Measurements from ENCODE around the gene RSPH1.

DNA sequence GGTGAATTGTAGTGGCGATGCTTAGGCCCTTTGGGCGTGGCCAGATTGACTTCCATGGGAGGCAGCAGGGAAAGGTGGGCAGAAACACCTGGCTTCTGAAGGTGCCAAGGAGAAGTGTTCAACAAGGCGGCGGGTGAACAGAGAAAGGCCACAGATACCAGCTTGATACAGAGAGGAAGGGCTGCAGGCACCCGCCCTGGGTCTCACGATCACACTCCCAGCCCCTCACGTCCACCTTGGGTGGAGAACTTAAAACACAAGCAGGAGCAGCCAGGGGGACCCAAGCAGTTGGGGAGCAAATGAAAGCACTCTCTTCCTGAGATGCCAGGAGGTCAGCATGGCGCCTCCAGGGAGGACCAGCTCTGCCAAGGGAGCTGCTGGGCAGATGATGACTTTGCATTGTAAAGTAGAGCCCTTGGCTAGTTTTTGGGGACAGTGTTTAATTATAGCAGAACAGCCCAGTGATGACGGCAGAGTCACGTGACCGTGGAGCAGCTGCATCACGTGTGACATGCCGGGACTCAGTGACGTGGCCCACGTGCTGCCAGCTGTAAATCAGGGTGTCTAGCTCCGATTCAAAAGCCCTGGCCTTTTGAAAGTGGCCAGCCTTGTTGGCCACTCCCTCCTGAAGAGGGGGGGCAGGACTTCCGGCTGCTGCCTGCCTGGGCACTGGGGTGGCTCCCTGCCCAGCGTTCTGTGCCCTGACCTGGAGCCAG, 36.6 kb upstream of the RSPH1 start:
- TF ChIP-seq POLR2AphosphoS5 (IDR thresholded peaks at IDR 0.05; ENCODE audit: borderline replicate concordance, low read depth, low read length) (no peak), EZH2 (IDR thresholded peaks at IDR 0.05) (no peak)
